HG03460 (cell line): ENCODE results near the gene ALDOC.
"Not testable (repeated sequence)": the region's sequence is repeated elsewhere in the genome, so short reads cannot be mapped to it uniquely, and the experiment has no call there.

Experiments
- ATAC-seq: cut with Tn5 transposase; IDR thresholded peaks from one replicate; pipeline ENCODE4 v1.9.1; 2021; ENCODE audit not compliant: unreplicated experiment

Gene ALDOC

DNA sequence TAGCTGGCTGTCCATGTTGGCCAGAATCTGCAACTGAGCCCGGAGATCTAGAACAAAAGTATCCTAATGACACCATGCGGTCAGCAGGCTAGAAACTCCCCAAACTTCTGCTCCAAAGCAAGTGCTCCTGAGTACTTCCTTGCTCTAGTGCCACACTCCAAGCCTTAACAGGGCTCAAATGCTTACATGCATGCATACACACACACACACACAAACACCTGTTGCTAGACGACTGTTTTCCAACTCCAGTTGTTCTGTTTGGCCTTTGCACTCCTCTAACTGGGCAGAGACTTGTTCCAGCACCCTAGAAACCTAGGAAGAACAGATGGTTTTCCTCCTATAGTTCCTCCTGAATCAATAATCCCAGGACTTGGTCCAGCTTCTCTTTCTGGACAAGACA lies 7.7 kb upstream of the ALDOC start:
- no peak for ATAC-seq

DNA sequence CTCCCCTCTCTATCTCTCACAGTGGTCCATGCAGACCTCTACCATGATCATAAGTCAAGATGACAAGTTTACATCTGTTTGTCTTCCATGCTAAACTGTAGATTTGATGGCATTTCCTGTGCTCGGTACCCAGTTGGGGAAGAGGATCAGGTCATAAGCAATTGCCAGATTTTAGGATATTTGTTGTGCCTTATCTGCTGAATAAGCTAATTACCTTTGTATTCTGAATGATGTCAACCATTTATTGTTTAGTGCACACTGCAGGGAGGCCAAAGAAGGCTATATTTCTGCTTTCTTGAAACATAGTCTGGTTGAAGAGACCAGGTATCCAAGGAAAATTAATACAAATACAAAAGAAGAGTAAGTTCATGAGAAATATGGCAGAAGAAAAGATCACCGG lies 5.8 kb upstream of the ALDOC start:
- ATAC-seq, result no peak

DNA sequence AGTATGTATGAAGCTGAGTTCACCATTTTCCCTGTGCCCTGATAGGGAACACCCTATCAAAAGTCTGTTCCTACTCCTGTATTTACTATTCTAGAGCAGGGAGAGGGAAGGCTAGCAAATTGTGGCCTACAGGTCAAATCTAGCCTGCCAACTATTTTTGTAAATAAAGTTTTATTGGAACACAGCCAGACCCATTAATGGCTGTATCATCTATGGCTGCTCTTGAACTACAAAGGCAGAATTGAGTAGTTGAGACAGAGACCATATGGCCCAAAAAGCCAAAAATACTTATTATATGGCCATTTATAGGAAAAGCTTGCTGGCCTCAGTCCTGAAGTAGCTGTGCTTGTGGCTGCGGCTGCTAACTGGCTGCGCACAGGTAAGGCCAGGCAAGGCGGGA lies 4.3 kb upstream of the ALDOC start:
- ATAC-seq, result no peak

DNA sequence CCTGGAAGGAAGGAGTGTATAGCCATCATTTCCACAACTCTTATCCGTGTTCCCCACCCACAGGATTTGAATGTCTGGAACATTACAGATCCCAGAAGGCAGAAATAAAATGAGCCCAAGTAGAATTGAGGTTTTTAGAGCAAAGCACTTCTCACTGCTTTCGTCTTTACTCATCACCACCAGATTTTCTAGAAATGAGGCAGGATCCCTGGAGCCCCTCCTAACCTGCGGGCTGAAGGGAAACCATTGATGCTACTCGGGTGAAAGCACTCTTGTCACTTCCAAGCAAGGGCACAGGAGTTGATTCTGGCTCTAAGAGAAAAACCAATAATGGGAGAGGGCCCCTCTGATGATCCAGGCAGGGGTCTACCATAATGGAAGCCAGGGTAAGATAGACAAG lies 2.8 kb upstream of the ALDOC start:
- no peak for ATAC-seq

DNA sequence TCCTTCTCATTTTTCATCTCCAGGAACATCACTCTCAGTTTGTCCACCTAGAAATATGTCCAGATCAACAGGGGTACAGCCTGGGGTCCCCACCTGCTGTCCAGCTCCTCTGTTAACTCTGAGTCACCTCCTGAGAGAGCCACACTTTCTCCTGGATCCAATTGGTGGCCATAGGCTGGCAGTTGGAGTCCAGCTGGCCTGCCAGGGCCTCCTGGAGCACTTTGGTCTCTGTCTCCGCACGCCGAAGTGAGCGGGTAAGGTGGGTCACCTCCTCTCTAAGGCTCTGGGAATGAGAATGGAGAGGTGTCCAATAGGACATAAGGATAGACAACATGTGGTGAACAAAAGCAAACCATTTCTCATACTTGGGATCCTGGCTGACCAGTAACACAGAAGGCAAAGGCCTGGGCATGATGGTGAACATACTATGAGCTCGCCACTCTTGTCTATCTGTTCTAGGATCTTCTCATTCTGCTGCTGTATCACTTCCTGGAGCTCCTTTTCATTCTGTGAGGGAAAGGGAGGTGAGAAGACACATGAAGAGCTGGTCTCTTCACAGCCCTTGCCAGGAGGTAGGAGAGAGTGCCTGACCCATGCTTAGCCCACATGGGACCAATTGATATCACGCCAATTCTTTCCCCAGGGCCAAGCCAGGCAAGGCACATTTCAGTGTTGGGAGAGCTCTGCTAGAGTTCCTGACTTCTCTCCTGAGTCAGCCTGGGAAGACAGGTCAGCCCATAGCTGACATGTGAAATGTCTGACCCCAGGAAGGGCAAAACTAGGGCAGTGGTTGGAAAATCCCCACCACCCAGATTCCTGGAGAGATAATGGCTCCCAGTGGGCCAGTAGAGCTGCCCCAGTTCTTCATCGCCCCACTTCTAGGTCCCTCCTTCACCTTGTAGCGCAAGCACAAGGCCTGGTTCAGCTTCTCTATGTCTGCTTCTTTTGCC lies 1.8 kb upstream of the ALDOC start:
- ATAC-seq, result no peak

DNA sequence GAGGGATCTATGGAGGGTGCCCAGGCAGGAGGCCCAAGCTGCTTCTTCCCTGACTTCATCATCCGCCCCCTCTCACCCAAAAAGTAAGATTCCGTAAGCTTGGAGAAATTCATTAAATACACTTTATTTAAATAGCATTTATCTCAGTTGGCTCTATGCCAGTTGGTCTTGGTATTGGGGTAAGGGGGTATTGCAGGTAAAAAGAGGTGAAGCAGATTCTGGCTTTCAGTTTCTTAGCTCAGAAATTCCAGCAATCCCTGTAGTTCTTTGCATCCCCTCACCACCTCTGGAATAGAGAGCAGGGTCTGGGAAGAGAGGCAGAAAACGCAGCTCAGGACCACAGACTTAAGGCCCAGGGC lies 750 bp upstream of the ALDOC start:
- ATAC-seq, result no peak

DNA sequence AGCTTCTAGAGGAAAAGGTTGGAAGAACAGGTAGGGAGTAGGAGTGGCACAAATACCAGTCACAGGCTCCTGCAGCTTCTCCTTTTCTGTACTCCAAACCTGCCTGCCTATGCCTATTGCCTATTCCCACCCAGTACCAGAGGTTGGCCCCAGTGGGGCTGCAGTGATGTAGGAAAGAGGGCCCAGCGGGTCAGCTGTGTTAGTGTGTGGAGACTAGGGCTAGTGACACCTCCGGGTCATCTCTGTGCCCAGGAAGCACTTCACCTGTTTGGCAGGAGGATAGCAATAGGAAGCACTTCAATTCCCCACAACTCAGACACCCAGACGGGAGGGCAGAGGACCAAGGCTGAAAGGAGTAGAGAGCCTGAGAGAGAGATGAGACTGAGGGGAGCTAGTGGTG lies 679 bp downstream of the ALDOC start:
- not testable (repeated sequence) for ATAC-seq

DNA sequence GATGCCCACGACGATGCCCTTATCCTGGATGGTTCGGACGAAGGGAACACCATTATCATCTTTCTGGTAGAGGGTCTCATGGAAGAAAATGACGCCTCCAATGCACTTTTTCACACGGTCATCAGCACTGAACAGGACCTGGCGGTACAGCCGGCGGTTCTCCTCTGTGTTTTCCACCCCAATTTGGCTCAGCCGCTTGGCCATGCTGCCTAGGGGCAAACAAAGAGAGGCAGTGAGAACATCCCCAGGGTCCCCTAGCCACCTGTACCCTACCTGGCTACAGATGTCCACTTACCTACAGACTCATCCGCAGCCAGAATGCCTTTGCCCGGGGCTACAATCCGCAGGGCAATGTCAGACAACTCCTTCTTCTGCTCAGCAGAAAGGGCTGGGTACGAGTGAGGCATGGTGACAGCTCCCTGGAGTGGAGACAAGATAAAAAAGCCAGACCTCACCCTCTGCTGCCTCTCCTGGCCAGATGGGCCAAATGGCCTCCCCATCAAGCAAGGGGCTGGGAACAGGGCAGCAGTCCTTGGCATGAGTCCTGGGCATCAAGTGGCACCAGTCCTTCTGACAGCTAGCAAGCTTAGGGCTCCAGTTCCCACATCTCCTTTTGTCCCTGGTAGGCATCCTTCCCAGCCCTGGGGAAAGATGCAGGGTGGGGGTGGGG lies 1.4 kb downstream of the ALDOC start:
- no peak for ATAC-seq

DNA sequence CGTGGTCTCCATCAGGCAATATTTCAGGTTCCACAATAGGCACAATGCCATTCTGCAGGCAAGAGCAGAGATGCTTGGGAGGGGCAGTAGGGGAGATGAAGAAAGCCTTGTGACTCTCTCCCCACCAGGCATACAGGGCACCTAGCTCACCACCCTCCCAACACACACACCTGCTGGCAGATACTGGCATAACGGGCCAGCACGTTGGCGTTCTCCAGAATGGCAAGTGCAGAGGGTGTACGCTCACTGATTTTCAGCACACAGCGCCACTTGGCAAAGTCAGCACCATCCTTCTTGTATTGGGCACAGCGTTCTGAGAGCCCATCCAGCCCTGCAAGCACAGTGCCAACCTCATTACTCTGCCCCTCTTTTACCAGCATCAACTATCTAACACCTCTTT lies 2.2 kb downstream of the ALDOC start:
- no peak for ATAC-seq

DNA sequence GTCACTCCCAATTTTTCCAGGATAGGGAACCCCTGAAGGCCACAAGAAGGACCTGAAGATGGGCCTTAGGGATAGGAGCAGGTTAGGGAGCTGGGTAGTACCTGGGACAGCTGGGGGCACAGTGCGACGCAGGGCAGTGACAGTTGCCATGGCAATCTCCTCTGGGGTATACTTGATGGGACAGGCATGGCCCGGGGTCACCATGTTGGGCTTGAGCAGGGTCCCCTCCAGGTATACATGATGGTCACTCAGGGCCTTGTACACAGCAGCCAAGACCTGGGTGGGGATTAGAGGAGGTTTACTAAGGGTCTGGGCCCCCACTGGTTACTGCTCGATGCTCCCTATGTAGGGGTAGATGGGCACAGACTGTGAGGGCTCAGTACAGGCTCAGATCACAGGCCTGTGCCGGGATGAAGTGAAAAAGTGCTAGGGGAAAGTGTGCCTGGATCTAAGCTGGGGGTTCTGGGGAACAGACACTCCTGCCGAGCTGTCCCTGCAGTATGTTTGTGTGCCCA lies 2.7 kb downstream of the ALDOC start:
- no peak for ATAC-seq

DNA sequence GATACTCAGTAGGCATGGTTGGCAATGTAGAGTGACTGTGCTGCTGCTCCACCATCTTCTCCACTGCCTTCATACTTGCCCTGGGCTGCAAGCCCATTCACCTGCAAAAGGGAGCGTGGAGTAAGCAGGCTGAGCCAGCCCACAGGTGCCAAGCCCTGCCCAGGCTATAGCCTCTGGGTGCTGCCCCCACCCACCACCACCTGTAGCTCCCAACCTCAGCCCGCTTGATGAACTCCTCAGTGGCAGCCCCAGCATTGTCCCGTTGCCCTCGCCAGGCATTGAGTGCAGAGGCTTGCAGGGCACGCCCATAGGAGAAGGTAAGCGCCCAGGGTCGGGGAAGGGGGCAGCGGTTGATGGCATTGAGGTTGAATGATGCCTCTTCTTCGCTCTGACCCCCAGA lies 3.2 kb downstream of the ALDOC start:
- ATAC-seq, result no peak

DNA sequence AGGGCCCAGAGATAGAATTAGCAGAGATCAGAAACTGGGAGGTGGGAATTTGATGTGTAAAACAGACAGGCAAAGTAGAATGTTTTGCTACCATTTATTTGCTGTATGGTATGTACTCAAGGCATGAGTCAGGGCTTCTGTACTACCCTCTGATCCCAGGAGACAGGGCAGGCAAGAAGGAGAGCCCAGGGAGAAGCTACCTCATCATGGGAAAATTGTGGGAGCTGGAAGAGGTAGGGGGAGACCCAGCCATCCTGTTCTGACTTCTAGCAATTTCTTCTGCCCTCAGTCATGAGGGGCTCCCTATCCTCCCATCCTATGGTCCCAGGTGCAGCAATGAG lies 3.7 kb downstream of the ALDOC start:
- no peak for ATAC-seq

DNA sequence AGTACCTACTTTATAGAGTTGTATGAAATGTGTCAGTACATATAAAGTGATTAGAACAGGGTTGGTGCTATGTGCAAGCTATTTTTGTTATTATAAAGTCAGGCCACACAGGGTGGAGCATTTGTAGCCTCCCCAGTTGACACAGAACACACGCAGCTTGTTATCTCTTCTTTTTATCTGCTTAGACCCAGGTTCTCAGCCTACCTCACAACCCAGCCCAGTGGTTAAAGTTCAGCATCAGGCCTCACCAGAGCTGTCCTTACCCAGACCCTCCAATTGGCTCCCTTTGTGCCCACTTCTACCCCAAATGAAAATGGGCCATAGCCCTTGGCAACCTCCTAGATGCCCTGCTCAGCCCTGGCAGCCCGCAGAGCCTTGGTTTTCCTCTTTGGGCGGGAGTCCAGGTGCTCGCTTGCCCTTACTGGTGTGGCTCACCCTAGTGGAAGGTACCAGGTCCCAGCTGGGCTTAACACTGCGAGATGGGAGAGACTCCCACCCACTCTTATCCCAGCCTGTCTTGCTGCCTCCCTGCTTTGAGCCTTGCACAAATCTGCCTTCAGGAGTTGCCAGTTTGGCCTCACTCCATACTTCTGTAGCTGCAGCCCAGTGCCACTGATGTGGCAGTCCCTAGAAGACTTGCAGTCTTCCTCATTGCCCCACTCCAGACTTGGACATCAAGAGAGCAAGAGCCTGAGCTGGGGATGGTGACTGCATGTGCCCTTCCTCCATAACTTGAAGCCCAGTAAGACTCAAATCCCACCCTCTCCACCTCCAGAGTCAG lies 4.2 kb downstream of the ALDOC start:
- no peak for ATAC-seq

DNA sequence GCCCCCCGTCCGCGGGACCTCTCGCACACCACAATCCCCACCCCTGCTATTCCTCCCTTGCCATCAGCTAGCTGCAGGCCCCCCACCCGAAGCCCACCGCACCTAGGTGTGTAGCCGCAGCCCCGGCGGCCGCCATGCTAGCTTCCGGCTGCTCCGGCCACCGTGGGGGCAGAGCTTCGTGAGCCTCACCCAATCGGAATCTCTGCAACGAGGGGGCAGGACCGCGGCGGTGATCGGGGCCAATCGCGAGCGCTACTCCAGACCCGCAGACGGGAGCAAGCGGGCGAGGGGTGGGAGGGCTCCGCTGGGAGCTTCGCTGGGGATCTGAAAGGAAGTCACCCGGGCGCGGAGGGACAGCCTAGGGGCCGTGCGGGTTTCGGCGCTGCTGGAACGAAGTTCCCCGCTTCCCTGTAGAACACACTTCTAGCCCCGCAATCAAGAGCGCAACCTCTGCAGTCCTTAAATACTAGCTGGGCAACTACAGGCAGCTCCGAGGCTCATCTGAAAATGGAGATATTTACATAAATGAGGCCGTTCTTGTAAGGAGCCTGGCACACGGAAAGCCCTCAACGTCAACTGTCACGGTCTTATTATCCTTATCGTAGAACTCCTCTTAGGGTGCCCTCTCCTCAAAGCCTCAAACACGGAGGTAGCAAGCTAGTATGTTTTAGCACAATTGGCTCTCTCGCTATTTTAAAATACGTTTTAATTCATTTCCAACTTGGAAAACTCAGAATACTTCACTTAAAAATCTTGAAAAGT lies 5.2 kb downstream of the ALDOC start, which contains the start of gene PIGS:
Gene PIGS (minus strand): TSS at position 164 of the 762 bp plus-strand sequence. CDS start 28 bp downstream, at position 136.
- ATAC-seq, result peak; percentile 88

DNA sequence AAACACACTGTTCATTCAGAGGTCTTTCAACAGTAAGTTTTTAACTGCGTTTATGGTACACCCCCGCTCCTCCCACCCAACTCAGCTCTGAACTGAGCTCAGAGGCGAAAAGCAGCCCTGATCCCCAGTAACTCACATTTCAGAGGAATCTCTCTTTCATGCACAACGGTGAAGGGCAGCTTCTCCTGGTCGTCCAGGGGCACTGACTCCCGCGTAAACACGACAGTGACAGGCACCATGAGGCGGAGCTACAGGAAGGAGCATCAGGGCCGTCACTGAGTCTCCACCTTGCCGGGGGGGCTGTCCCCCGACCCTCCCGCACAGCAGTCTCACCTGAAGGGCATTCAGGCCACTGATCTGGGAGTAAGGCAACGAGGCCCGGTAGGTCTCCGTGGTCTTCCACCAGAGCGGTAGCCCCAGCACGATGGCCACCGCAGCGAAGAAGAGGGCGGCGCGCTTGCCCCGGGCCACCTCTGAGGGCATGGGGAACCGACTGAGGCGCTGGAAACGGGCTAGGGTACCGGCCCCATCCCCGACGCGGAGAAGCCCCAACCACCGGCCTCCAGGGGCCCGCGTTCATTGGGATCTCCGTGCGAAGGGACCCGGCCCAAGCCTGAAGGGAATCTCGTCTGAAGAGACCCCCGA lies 5.9 kb downstream of the ALDOC start:
- peak; percentile 28 for ATAC-seq

DNA sequence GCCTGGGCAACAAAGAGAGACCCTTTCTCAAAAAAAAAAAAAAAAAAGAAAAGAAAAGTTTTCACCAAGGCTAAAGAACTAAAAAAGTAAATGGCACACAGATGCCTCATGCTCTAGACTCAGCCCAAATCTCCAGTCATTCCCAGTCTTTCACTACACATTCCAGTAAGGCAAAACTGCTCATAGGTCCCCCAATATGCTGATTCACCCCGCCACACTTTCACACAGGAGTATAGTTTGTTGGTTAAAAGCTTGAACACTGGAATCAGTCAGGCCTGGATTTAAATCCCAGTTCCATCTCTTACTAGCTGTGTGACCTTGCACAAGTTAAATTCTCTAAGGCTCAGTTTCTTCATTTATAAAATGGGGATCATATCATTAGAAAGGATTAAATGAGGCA lies 7.2 kb downstream of the ALDOC start:
- no peak for ATAC-seq

DNA sequence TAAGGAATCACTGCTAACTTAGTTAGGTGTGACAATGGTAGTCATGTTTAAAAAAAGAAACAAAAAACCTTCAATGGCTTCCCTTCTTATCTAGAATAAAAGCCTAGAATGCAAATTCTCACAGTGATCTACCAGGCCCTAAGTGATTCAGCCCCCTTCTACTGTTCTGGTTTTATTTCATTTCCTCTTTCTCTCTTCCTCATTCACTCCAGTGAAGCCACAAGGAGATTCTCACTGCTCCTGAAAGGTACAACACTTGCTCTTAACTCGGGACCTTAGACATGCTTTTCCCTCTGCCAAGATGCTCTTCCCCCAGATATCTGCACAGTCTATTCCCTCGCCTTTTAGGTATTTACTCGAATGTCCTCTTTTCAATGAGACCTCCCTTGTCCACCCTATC lies 9.1 kb downstream of the ALDOC start:
- ATAC-seq, result no peak

DNA sequence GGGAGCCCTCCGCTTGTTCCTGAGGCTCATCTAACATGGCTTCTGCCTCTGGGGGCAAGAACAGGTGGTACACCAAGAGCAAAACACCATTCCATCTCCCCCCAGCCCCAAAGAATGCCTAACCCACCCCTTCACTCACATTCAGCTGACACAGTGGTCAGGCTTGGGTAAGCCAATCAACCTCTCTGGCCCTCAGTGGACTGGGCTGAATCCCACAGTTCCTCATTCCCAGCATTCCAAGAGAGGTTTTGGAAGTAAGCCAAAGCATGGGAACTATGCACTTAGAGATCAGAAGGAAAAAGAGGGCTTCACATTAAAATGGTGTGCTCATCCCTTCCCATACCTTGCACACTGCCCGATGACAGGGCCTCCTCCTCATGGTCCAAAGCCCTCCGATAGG lies 13.2 kb downstream of the ALDOC start:
- no peak for ATAC-seq

DNA sequence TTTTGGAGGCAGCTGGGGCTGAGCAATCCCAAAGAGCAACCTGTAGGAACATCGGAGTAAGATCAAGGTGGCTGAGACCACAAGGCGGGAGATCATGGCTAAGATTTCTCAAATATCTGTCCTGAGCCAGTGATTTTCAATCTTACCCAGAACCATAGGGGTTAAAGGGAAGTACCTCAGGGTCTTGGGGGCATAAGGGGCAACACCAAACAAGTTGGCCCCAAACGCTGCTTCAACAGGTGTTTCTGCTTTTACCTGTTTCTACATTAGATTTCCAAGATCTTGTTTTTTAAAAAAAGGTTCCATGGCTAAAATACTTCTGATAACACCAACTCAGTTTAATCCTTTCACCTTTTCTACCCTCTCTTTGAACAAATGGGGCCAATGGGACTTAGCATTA lies 21.7 kb downstream of the ALDOC start:
- no peak for ATAC-seq

DNA sequence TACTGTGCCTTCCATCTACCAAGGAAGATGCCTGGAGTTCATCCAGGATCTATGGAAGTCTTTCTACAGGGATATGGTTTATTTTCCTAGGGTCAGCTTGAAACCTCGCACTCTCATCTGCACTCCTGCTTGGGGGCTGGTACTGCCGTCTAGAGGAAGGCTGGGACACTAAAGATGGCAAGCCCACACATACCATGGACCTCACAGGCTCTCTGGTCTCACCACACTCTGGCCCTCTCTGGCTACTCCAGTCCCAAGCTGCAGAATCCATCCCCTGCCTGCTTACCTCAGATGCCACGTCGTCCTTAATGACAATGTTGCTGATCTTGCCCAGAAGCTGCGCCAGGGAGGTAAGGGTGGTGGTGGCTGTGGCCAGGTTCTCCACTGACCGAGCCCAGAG lies 22.1 kb downstream of the ALDOC start:
- no peak for ATAC-seq
